T47D (cell line): ENCODE measurements around the gene URI1.

Experiments
- DNase-seq, 2 experiments: peaks; one replicate each; pipeline versions ENCODE4 v3.0.0 to v3.0.0-alpha.2; 2011 to 2012; ENCODE audit warnings: low read depth in 1 of 2, low spot score in 1 of 2
- JUND ChIP-seq: IDR thresholded peaks from 2 replicates; pipeline ENCODE4 v1.6.1; 2012; ENCODE audit warnings: low read depth
- in situ Hi-C: cut with HindIII; loops from 2 replicates; pipeline ENCODE4 v1.10.0; 2016; ENCODE audit warnings: low sequenced_read_pairs, low pct_unique_long_range_greater_than_20kb

The URI1 gene

DNA sequence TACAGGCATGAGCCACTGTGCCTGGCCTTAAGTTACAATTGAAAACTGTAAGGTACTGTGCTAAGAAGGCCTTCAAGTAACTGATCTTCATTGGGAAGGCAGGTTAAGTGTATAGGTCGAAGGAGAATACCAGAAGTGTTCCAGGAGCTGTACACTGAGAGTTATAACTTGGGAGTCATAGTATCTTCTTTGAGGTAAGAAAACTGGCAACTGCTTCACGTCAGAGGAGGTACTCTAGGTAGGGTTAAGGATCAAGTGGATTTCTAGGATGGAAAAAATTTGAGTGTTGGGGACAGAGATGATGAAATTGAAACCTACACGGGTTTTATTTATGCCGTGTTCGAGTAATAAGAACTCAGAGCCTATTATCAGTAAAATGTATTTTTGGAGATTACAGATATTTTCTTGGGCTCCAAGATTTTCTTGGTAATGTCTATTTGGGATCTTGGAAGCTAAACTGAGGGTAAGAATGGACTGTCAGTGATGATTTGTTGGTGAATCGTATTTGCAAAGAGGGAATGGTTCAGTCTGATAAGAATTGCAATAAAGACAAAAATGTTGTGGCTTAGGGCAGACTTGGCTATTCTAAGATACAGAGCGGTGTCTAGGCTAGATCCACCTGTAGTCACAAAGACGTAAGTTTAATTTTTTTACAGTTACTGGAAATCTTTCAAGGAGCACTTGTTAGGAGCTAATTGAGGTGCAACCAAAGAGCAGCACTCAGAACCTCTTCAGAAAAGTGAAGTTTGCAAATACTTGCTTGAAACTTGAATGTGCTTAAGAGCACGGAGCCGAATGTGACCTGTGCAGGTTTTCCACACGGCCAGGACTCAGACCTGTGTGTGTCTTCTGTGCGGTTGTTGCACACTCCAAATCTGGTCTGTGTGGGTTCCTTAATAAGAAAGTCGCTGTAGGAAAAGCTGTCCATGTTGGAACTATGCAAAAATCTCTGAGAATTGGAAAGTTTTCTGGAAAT, 102.5 kb downstream of the URI1 start:
- no peak for DNase-seq
- no peak for TF ChIP-seq JUND
- in situ Hi-C loops, result no loop called here

DNA sequence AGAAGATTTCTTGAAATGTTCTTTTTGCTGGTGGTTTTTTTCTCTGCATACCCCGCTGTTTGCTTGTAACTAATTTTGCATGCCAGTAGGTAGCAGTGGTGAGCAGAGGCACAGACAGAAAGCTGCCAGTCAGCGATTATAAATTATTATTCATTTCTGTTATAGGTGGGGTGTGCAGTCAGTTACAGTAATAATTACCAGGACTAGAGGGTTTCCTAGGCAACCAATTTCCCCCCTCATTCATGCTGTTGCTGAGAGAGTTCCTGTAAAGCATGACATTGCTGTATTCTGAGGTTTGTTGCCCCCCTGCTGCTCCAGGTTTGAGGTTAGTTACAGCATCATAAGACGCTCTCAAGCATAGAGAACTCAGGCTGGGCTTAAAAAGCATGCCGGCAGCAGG, 104.5 kb downstream of the URI1 start:
- no peak for DNase-seq
- no peak for TF ChIP-seq JUND
- in situ Hi-C loops, result no loop called here

GRCh38 chr19:30047432-30047831, 105.4 kb downstream of the URI1 start:
- DNase-seq, result no peak
- in situ Hi-C loops, result no loop called here
- TF ChIP-seq JUND, result no peak

GRCh38 chr19:30049226-30049625, 107.2 kb downstream of the URI1 start:
- in situ Hi-C loops, result no loop called here
- TF ChIP-seq JUND, result no peak
- no peak for DNase-seq

DNA sequence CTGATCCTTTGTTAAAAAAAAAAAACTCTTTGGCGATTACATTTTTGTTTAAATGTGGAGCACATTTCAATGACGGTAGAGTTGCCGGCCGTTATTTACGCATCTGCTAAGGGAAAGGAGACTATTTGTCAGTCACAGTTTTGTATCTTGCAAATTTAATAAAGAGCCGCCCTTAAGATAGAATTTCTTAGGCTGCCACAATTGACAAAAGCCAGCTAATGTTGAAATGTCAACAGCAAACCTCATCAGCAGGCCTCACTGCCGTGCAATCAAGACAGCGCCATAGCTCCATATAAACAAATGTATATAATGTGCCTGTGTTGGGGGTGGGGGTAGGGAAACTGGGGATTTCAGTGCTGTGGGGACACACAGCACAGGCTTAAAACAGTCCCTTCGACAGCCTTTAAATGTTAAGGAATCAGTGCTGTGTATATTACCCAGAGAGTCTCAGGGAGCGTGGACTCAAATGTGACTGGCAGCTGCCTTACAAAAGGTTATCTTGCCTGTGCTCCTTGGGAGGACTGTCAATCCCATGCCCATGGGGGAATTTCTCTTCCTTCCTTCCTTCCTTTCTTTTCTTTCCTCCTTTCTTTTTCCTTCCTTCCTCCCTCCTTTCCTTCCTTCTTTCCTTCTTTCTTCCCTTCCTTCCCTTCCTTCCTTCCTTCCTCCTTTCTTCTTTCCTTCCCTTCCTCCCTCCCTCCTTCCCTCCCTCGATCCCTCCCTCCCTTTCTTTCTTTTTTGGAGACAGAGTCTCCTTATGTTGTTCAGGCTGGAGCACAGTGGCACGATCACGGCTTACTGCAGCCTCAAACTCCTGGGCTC, 108.0 kb downstream of the URI1 start:
- TF ChIP-seq JUND, result no peak
- no peak for DNase-seq
- in situ Hi-C loops, result no loop called here

- in situ Hi-C loops, result no loop called here
- TF ChIP-seq JUND, result no peak
Observed at GRCh38 chr19:30052122-30053075, 110.4 kb downstream of the URI1 start.

GRCh38 chr19:30053558-30053957, 111.5 kb downstream of the URI1 start:
- in situ Hi-C loops, result no loop called here
- no peak for DNase-seq
- no peak for TF ChIP-seq JUND

More at GRCh38 chr19:30052122-30053075, 110.4 kb downstream of the URI1 start:
- no peak for DNase-seq

GRCh38 chr19:30054210-30054609, 112.2 kb downstream of the URI1 start:
- no peak for TF ChIP-seq JUND
- DNase-seq, result no peak
- in situ Hi-C loops, result no loop called here

DNA sequence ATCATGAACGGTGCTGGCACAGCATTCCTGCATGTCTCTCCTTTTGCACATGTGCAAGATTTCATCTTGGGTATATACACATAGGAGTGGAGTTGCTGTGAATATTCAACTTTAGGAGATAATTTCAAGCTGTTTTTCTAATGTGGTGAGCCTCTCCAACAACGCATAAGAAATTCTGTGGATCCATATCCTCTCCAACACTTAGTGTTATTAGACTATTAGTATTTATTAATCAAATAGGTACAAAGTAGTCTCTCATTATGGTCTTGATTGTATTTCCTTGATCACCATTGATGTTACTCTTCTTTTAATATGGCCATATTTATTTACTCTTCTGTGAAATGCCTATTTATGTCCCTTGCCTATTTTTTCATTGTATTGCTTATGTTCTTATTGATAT, 114.5 kb downstream of the URI1 start:
- no peak for DNase-seq
- no peak for TF ChIP-seq JUND
- in situ Hi-C loops, result no loop called here

- in situ Hi-C loops, result no loop called here
- no peak for DNase-seq
- no peak for TF ChIP-seq JUND
Observed at GRCh38 chr19:30059741-30060457, 117.9 kb downstream of the URI1 start.

DNA sequence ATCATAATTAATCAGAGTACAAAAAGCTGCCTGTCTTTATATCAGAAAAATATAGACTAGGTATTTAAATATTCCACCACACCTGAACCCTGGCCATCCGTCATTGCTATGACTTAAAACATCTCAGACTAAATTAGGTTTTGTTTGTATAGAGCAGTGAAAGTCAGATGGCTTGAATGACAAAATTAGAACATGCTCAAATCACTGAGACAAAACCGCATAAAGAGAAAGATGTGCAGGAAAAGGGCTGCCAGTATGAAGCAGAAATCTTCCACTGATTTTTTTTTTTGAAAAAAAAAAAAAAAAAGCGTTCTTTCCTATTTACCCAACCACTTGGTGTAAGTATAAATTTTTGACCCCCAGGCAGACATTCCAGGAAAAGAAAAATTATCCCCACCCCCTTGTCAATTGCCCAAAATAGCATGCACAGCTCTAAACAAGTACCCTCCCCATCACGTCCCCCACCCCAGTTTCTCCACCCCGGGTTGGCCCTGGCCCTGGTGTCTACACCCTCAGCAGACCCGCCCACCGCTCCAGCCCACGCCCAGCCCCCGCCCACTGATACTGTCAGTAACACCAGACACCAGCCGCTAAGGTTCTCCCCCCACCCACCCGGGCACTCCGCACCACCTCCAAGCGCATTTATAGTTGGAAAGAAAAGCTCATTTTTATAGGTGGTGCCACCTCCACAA, 118.6 kb downstream of the URI1 start:
- in situ Hi-C loops, result no loop called here
- DNase-seq, result no peak
- TF ChIP-seq JUND, result no peak
